ENCODE results near the gene ANKRD33.

Gene ANKRD33

GRCh38 chr12:51860986-51861385 is 26.9 kb upstream of the ANKRD33 start:
- DNase-seq (ENCODE audit: insufficient read length, low spot score) (no peak), FAIRE-seq (no peak)
- TF ChIP-seq TAF1 (IDR thresholded peaks at IDR 0.05; ENCODE audit: low read depth, low read length) (no peak), POU2F2 (IDR thresholded peaks at IDR 0.05; ENCODE audit: low read depth, low read length) (no peak), PAX5 (IDR thresholded peaks at IDR 0.05; ENCODE audit: insufficient read depth, low read length, severe bottlenecking) (no peak), SPI1 (IDR thresholded peaks at IDR 0.05; ENCODE audit: low read depth, low read length) (no peak), POLR2A (IDR thresholded peaks at IDR 0.05; ENCODE audit: low read depth, low read length) (no peak), POLR2AphosphoS5 (IDR thresholded peaks at IDR 0.05; ENCODE audit: low read depth, low read length) (no peak)

GRCh38 chr12:51862947-51863346 is 25.0 kb upstream of the ANKRD33 start:
- no peak for TF ChIP-seq TAF1 (IDR thresholded peaks at IDR 0.05; ENCODE audit: low read depth, low read length)
- no peak for TF ChIP-seq POLR2A (IDR thresholded peaks at IDR 0.05; ENCODE audit: low read depth, low read length)
- TF ChIP-seq POLR2AphosphoS5 (IDR thresholded peaks at IDR 0.05; ENCODE audit: low read depth, low read length) = no peak
- TF ChIP-seq POU2F2 (IDR thresholded peaks at IDR 0.05; ENCODE audit: low read depth, low read length) = no peak
- TF ChIP-seq PAX5 (IDR thresholded peaks at IDR 0.05; ENCODE audit: insufficient read depth, low read length, severe bottlenecking) = no peak
- TF ChIP-seq SPI1 (IDR thresholded peaks at IDR 0.05; ENCODE audit: low read depth, low read length) = no peak
- FAIRE-seq (no peak), DNase-seq (ENCODE audit: insufficient read length, low spot score) (no peak)

GRCh38 chr12:51863363-51863932 is 24.5 kb upstream of the ANKRD33 start:
- FAIRE-seq = no peak
- TF ChIP-seq POU2F2 (IDR thresholded peaks at IDR 0.05; ENCODE audit: low read depth, low read length) (no peak), POLR2AphosphoS5 (IDR thresholded peaks at IDR 0.05; ENCODE audit: low read depth, low read length) (no peak), PAX5 (IDR thresholded peaks at IDR 0.05; ENCODE audit: insufficient read depth, low read length, severe bottlenecking) (no peak), TAF1 (IDR thresholded peaks at IDR 0.05; ENCODE audit: low read depth, low read length) (no peak), POLR2A (IDR thresholded peaks at IDR 0.05; ENCODE audit: low read depth, low read length) (no peak), SPI1 (IDR thresholded peaks at IDR 0.05; ENCODE audit: low read depth, low read length) (no peak)
- no peak for DNase-seq (ENCODE audit: insufficient read length, low spot score)

DNA sequence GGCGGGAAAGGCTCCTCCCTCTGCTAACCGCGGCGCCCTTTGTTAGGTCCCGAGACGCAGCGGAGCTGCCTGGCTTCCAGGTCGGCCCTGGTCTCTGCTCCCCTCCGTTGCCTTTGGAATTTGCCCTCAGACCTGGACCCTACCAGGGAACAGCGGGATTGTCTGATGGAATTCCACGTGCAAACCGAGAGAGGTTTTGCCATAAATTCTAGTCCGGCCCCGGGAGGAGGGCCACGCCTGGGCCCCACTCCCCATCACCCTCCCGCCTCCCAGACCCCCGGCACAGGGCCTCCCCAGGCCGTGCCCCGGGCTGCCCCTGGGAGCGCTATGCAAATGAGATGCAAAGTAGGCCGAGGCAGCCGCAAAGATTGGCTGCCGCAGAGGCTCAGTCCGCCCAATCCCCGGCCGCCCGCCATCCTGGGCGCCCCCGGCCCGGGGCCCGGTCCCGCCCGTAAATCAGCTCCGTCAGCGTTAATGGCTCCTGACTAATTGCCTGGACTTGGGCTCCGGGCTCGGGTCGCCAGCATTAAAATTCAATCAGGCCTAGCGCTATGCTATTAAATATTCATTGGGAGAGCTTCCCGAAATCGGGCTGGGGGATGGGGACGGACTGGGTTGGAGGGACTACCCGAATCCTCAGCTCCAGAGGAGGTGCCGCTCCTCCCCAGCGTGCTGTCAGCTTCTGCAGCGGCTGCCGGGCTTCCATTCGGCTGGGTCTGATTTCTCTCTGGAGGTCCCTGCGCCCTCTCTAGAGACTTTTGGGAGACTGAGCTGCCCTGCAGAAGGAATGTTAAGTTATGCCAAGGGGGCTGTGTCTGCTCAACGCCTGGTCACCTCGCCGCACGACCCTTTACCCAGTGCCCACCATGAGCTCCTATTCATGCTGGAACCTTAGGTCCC is 23.7 kb upstream of the ANKRD33 start:
- TF ChIP-seq PAX5 (IDR thresholded peaks at IDR 0.05; ENCODE audit: insufficient read depth, low read length, severe bottlenecking) = no peak
- TF ChIP-seq TAF1 (IDR thresholded peaks at IDR 0.05; ENCODE audit: low read depth, low read length) = no peak
- no peak for TF ChIP-seq POU2F2 (IDR thresholded peaks at IDR 0.05; ENCODE audit: low read depth, low read length)
- no peak for TF ChIP-seq SPI1 (IDR thresholded peaks at IDR 0.05; ENCODE audit: low read depth, low read length)
- TF ChIP-seq POLR2AphosphoS5 (IDR thresholded peaks at IDR 0.05; ENCODE audit: low read depth, low read length) = no peak
- no peak for TF ChIP-seq POLR2A (IDR thresholded peaks at IDR 0.05; ENCODE audit: low read depth, low read length)
- FAIRE-seq (no peak), DNase-seq (ENCODE audit: insufficient read length, low spot score) (no peak)

GRCh38 chr12:51864833-51865670 is 22.9 kb upstream of the ANKRD33 start:
- no peak for FAIRE-seq
- DNase-seq (ENCODE audit: insufficient read length, low spot score) = no peak
- TF ChIP-seq POLR2A (IDR thresholded peaks at IDR 0.05; ENCODE audit: low read depth, low read length) (no peak), POLR2AphosphoS5 (IDR thresholded peaks at IDR 0.05; ENCODE audit: low read depth, low read length) (no peak), SPI1 (IDR thresholded peaks at IDR 0.05; ENCODE audit: low read depth, low read length) (no peak), PAX5 (IDR thresholded peaks at IDR 0.05; ENCODE audit: insufficient read depth, low read length, severe bottlenecking) (no peak)

DNA sequence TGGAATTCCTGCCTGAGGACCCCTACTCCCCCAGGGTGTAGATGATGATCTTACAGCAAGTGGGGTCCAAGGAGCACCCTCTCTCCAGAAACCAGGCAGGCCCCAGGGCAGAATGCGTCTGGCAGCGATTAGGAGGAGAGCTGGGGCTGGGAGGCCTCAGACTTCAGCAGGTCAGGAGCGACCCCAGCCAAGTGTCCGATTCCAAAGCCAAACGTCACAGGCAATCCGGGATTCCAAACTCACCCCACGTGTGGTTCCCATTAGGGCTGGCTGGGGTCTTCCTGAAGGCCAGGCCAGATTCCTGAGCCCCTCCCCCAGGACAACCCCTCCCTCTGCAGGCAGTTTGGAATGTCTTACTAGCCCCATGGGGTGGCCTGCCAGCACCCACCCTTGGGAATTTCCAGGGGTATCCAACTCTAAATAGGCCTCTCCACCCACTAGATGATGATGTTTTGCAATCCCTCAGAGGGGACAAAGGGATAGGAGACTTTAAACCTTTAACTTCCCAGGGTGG is 22.1 kb upstream of the ANKRD33 start:
- FAIRE-seq = no peak
- no peak for DNase-seq (ENCODE audit: insufficient read length, low spot score)
- TF ChIP-seq POLR2A (IDR thresholded peaks at IDR 0.05; ENCODE audit: low read depth, low read length) = no peak
- TF ChIP-seq PAX5 (IDR thresholded peaks at IDR 0.05; ENCODE audit: insufficient read depth, low read length, severe bottlenecking) = no peak
- no peak for TF ChIP-seq TAF1 (IDR thresholded peaks at IDR 0.05; ENCODE audit: low read depth, low read length)
- no peak for TF ChIP-seq POU2F2 (IDR thresholded peaks at IDR 0.05; ENCODE audit: low read depth, low read length)
- TF ChIP-seq POLR2AphosphoS5 (IDR thresholded peaks at IDR 0.05; ENCODE audit: low read depth, low read length) = no peak
- no peak for TF ChIP-seq SPI1 (IDR thresholded peaks at IDR 0.05; ENCODE audit: low read depth, low read length)

GRCh38 chr12:51866324-51866723 is 21.6 kb upstream of the ANKRD33 start:
- DNase-seq (ENCODE audit: insufficient read length, low spot score) = no peak
- TF ChIP-seq PAX5 (IDR thresholded peaks at IDR 0.05; ENCODE audit: insufficient read depth, low read length, severe bottlenecking) (no peak), POLR2AphosphoS5 (IDR thresholded peaks at IDR 0.05; ENCODE audit: low read depth, low read length) (no peak)
- no peak for FAIRE-seq

DNA sequence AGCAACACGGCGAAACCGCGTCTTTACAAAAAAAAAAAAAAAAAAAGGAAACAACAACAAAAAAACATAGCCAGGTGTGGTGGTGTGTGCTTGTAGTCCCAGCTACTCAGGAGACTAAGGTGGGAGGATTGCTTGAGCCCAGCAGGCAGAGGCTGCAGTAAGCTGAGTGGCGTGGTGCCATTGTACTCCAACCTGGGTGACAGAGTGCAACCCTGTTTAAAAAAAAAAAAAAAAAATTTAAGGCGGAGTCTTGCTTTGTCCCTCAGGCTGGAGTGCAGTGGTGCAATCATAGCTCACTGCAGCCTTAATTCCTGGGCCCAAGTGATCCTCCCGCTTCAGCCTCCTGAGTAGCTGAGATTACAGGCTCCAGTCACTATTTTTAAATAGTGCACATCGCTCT is 21.1 kb upstream of the ANKRD33 start:
- DNase-seq (ENCODE audit: insufficient read length, low spot score) = no peak
- FAIRE-seq = no peak
- TF ChIP-seq SPI1 (IDR thresholded peaks at IDR 0.05; ENCODE audit: low read depth, low read length) (no peak), POLR2AphosphoS5 (IDR thresholded peaks at IDR 0.05; ENCODE audit: low read depth, low read length) (no peak), TAF1 (IDR thresholded peaks at IDR 0.05; ENCODE audit: low read depth, low read length) (no peak), POU2F2 (IDR thresholded peaks at IDR 0.05; ENCODE audit: low read depth, low read length) (no peak), POLR2A (IDR thresholded peaks at IDR 0.05; ENCODE audit: low read depth, low read length) (no peak), PAX5 (IDR thresholded peaks at IDR 0.05; ENCODE audit: insufficient read depth, low read length, severe bottlenecking) (no peak)

- DNase-seq (ENCODE audit: insufficient read length, low spot score) (no peak), FAIRE-seq (no peak)
- no peak for TF ChIP-seq POU2F2 (IDR thresholded peaks at IDR 0.05; ENCODE audit: low read depth, low read length)
Observed at GRCh38 chr12:51867371-51867770, 20.5 kb upstream of the ANKRD33 start.

Data from GM12891 (cell line).